Stimulated activated CD8-positive, alpha-beta memory T cell treated with anti-CD3 and anti-CD28 coated beads, Interleukin-4, amount 100 ng/mL, for 1 hour (primary cell): Measurements from ENCODE around the gene FARS2.

ENCODE experiments used
- DNase-seq, 2 donors: peaks; one replicate each; pipeline ENCODE4 v3.0.0-alpha.2; 2020; ENCODE audit warnings: low read depth in 2 of 2, low spot score in 1 of 2

The FARS2 gene

DNA sequence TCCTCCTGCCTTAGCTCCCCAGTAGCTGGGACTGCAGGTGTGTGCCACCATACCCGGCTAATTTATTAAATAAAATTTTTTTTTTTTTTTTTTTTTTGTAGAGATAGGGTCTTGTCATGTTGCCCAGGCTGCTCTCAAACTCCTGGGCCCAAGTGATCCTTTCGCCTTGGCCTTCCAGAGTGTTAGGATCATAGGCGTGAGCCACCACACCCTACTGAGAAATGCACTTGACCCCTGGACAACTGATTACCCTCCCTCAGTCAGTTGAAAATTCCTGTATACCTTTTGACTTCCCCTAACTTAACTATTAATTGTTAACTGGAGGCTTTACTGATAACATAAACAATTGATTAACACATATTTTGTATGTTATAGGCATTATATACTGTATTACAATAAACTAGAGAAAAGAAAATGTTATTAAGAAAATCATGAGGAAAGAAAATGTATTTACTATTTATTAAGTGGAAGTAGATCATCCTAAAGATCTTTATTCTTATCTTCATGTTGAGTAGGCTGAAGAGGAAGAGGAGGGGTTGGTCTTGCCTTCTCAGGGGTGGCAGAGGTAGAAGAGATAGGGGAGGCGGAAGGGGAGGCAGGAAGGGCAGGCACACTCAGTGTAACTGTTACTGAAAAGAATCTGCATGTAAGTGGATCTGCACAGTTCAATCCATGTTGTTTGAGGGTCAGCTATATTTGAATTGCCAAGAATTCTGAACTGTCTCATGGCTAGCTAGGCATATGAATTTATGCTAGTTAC lies 104.3 kb downstream of the FARS2 start:
- no peak for DNase-seq

DNA sequence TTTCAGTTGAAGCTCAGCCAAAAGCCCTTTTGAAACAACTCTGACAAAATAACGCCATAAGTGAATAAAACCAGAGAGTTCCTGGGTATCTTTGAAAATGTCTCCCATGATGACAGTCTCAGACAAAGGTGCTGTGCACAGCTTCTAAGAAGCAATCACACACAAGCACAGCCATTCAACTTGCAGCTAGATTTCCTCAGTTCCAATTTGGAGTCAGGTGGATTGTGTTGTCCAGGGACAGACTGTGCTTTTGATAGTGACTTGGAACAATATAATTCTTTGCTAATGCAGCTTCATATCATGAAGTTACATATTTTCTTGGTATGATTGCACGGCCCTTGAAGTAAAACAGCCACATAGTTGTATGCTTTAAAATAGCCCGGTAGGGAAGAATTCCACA lies 105.6 kb downstream of the FARS2 start:
- no peak for DNase-seq

DNA sequence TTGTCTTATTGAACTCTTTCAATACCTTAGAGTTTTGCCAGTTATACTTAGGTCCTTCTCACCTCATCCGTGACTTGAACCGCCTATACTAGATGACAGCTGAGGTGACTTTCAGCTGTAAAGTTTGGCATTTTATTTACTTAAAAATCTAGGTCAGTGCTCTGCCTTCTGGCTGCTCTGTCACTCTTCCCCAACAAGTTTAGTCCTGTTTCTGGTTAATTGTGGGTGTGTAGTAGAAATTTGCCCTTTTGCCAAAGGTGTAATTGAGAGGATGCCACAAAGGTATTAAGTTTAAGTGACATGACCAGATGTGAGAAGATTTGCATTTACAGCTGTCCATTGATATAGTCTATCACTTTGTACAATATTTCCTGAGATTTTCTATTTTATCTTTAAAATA lies 106.2 kb downstream of the FARS2 start:
- DNase-seq, result no peak

- DNase-seq, result no peak
Observed at GRCh38 chr6:5373430-5373829, 112.1 kb downstream of the FARS2 start.

GRCh38 chr6:5378331-5378730 lies 117.0 kb downstream of the FARS2 start:
- no peak for DNase-seq

- no peak for DNase-seq
Observed at GRCh38 chr6:5379647-5380242, 118.4 kb downstream of the FARS2 start.

DNA sequence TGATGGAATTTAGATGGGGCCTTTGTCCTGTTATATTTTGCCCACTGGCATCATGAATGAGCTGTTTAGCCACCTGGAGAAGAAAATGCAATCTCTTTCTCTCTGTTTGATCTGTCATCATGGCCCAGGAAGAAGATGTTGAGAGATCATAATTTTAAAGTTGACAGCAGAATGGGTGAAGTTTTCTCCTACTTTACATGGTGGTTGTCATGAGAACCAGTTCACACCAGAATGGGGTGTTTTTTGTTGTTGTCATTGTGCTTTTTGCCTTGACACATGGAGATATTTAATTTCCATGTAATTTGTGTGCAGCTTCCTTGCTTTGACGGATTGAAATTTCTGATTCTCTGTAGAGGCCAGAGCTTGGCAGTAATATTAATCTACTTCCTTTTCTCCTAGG lies 122.5 kb downstream of the FARS2 start:
- DNase-seq, result no peak

- DNase-seq, result no peak
Observed at GRCh38 chr6:5384276-5384675, 123.0 kb downstream of the FARS2 start.

- DNase-seq, result no peak
Observed at GRCh38 chr6:5388326-5388725, 127.0 kb downstream of the FARS2 start.

DNA sequence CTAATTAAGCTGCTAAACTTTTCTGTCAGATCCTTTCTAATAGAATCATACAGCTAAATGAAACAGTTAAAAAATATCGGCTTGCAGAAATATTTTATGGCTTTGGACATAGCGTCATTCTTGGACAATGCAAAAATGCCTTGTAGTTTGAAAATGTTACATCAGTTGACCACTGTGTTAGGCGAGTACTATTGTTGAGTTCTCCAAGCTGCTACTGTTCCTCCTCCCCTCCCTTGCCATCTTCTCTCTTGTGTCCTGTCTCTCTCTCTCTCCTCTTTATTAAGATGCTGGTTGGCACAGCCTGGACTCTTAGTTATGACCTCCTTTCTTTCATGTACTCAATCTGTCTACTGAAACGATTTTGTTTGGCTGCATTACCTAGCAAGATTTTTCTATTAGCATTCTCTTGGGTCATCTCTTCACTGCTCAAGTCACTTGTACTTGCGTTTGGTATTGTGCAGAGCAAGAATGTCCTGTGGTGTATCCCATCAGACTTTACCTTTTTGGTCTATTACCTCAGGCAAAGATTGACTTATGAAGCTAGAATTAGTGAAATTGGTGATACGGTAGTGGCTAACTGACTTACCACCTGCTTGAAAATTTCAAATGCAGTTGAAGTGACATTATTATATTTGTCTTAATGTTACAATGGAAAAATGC lies 127.9 kb downstream of the FARS2 start:
- DNase-seq, result no peak

- no peak for DNase-seq
Observed at GRCh38 chr6:5390177-5390576, 128.9 kb downstream of the FARS2 start.

GRCh38 chr6:5394280-5394679 lies 133.0 kb downstream of the FARS2 start:
- DNase-seq, result no peak

GRCh38 chr6:5395719-5396118 lies 134.4 kb downstream of the FARS2 start:
- no peak for DNase-seq

DNA sequence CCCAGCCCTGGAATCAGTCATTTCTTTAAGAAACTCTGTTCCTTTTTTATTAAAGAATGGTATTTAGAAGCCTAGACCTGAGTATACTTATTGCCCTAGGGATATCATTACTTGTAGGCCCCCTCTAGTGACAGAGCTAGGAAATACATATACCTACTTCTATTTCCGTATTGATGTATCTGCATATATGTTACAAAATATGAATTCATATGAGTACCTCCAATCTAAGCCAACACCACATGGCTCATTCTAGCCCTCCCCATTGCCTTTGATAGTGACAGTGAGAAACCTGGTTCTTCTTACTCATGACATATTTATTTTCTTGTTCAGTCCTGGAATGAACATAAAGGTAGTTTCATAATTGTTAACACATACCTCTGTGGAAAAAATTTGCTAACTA lies 137.2 kb downstream of the FARS2 start:
- no peak for DNase-seq

- no peak for DNase-seq
Observed at GRCh38 chr6:5399391-5399790, 138.1 kb downstream of the FARS2 start.

GRCh38 chr6:5401845-5402738 lies 140.8 kb downstream of the FARS2 start:
- DNase-seq, result no peak

- DNase-seq, result no peak
Observed at GRCh38 chr6:5403076-5403475, 141.8 kb downstream of the FARS2 start.

- DNase-seq, result no peak
Observed at GRCh38 chr6:5403609-5404008, 142.3 kb downstream of the FARS2 start.

GRCh38 chr6:5405976-5406375 lies 144.7 kb downstream of the FARS2 start:
- DNase-seq, result no peak

- DNase-seq, result no peak
Observed at GRCh38 chr6:5411414-5411813, 150.1 kb downstream of the FARS2 start.

- no peak for DNase-seq
Observed at GRCh38 chr6:5412017-5412416, 150.7 kb downstream of the FARS2 start.

DNA sequence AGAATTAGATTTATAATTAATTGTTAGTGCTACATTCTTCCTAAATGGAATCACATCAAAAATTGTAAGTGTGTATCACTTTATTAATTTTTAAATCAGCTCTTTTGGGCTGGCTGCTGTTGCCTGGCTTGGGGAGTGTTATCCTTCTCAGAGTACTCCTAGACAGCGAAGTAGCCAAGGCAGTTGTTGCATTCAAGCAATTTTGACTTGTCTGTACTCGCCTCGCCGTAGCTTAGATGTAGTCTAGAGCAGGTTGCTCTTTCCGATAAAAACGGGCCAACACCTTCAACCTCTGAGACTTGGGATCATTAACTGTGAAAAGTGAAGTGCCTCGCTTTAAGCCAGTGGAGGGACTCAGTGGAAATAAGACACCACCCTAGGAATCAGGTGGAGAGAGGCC lies 151.3 kb downstream of the FARS2 start:
- no peak for DNase-seq
